Measurements from ENCODE around the gene HSD17B2.

Gene HSD17B2

DNA sequence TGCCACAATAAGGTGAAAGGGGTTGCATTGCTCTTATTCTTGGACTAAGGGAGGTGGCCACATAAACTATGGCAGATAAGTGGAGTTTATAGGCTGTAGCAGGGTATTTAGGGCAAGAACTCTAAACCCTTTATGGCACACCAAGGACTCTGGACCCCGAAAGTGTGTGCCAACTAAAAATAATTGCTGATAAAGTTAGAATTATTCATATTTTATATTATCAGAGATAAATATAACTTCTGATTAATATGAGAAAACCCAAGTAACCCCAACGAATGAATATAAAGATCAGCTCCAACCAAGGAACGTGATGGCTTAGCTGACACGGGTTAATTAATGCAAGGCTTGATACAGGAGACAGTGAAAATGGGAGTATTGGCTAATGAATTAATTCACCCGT lies 15.0 kb upstream of the HSD17B2 start:
- no peak for DNase-seq

GRCh38 chr16:82023206-82023605 lies 11.8 kb upstream of the HSD17B2 start:
- no peak for DNase-seq

DNA sequence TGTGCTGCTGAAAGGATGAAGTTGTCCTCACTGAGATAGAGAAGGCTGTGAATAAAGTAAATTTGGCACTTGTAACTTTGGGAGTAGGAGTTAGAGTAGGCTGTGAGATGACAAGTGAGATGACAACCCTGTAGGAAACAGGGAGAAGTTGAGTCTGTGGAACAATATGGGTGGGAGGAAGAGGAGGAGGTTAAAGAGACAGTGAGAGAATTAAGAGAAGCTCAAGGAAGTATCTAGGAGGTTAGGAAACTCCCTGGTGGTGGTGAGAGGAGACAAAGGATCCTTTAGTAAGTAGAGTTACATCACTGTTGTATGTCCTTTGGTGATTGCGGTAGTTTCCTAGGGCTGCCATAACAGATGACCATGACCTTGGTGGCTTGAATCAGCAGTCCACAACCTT lies 10.7 kb upstream of the HSD17B2 start:
- DNase-seq, result no peak

- DNase-seq, result no peak
These were observed 10.2 kb upstream of the HSD17B2 start for GRCh38 chr16:82024883-82025282.

DNA sequence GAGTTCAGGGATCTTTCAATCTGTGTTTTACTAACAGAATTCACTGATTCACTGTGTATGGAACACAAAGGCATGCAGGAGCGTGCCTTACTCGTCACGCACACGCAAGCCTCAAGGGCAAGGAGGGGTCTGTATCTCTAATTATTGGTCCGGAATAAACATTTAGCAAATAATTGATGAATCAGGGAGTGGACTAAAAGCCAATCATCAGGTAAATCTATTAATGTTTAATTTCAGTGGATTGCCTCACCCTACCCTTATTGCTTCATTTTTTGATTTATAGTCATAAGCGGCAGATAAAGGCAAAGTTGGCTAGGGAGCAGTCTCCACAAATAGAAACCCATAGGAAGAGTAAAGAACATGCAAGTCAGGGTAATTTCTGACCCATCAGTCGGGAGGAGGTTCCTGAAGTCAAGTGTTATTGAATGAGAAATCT lies 7.4 kb upstream of the HSD17B2 start:
- no peak for DNase-seq

DNA sequence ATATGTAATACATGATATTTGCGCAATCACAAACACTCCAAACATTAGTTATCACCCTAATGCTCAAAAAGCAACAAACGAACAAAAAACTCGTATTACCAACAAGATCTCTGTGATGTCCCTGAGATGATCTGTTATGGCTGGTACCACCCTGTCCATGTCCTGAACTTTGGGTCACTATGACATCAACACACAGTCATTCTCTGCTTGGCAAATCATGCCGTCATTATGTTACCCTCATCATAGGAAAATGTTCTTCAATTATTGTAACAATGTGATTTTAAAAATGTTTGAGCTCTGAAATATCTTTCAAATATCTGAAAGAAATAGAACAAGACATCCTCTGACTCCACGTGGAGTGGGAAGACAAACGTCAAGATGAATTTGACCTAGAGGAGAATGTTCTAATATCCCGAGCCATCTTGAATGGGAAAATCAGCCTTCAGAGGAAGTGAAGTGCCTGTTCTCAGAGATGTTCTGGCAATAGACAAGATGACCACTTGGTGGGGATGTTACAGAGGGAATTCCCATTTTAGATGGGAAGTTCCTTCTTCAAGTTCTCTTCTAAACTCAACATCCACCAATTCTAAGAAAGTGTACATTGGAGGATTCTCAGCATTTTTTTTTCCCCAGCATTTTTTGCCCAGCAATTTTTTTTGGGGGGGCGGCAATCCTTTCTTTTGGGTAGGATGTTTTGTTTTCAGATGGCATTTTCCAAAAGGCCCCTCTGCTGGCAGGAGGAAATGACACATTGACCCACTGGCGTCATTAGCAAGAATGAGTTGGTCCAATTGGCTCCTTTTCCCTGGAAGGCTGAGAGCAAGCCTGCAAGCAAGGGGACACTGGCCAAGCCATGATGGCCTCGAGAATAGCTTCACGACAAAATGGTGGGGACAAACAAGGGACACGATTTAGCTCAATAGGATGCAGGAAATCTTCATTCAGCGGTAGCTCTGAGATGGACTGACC lies 3.7 kb upstream of the HSD17B2 start:
- DNase-seq, result no peak

- DNase-seq, result no peak
These were observed 2.0 kb upstream of the HSD17B2 start for GRCh38 chr16:82033006-82033405.

GRCh38 chr16:82033683-82034300 lies 1.3 kb upstream of the HSD17B2 start:
- DNase-seq, result no peak

DNA sequence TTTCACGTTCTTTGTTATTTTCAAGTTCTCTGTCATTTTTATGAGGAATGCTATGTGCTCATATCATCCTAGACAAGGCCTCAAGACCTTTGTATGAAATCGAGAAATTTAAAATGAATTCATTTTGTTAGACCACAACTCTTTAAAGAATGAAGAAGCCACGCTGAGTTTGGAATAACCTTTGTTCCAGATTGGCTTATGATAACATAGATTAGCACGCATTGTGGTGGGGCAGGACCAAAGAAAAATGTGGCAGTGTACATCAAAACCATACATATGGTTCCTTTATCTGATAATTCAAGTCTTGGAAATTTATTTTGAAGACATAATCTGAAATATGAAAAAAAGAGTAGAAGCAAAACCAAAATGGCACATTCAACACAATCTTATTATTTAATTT lies 2.2 kb downstream of the HSD17B2 start:
- DNase-seq, result no peak

DNA sequence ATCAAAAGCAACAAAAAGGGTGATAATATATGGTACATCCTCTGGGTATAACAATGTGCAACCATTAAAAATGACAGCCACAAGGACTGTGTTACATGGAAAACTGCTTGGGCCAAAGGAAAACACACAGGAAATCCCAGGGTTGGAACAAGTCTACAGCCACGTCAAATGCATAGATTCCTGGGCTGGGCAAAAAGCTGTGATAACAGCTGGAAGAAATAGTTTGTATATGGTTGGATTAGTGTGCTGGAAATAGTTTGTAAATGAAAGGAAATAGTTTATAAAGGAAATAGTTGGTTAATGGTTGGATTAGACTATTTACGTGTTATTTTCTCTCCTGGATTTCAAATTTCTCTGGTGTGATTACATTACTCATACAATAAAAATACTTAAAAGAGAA lies 2.6 kb downstream of the HSD17B2 start:
- DNase-seq, result no peak

- no peak for DNase-seq
These were observed 5.2 kb downstream of the HSD17B2 start for GRCh38 chr16:82040296-82040695.

- DNase-seq, result no peak
These were observed 6.5 kb downstream of the HSD17B2 start for GRCh38 chr16:82041542-82041941.

DNA sequence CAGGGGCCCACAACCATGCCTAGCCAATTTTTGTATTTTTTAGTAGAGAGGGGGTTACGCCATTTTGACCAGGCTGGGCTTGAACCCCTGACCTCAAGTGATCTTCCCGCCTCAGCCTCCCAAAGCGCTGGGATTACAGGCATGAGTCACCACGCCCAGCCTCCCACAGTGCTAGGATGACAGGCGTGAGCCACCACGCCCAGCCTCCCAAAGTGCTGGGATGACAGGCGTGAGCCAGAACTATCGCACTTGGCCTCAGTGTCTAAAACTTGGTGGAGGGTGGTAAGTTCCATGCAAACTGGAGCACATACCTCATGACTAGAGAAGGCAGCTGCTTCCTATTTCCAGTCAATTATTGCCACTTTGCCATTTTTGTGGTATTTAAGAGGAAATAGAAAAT lies 7.1 kb downstream of the HSD17B2 start:
- DNase-seq, result no peak

DNA sequence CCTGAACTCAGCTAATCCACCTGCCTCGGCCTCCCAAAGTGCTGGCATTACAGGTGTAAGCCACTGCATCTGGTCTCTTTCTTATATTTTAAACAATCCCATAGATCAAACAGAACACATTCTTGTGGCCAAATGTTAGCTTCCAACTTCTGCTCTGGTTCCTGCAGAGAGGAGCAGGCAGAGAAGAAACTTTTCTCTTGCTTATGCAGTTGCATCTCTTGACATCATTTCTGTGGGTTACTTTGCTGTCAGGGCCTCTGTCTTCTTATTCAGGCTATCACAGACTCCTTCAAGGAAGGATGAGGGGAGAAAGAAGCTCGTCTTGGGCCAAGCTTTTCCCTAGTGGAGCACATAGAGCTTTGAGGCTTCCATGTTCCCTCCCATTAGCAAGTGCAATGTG lies 7.8 kb downstream of the HSD17B2 start:
- no peak for DNase-seq

DNA sequence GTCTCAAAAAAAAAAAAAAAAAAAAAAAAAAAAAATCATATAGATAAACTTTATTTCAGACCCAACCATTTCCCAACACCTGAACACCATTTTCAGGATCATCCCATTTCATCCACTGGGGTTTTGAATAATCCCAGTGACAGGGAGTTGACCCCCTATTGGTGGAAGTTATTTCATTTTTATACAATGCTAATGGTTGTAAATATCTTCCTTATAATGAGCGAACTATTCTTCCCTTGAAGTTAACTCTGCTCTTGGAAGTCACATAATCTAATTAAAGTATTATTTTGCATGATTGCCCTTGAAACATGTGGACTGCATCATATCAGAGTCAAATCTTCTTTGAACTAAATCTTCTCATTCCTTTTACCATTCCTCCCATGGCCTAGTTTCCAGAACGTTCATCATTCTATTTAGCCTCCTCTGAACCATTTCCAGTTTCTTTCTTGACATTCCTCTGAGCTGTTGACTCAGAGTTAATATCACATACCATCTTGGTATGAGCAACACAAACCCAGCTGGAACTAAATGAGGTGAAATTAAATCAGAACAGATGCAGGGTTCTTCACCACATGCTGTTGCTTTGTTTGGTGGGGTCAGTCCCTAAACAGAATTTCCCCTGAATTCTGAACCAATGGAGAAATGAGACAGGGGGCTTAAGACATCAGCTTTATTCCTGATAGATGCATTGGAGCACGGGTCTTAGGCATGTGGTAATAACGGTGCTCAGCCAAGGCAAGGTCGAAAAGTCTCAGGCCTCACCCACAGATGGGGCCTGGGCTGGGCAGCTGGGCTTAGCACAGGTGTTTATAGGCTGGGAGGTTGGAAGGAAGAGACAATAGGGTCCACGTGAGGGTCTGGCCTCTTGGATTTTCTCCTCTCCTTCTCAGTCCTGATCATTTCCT lies 8.9 kb downstream of the HSD17B2 start:
- no peak for DNase-seq

DNA sequence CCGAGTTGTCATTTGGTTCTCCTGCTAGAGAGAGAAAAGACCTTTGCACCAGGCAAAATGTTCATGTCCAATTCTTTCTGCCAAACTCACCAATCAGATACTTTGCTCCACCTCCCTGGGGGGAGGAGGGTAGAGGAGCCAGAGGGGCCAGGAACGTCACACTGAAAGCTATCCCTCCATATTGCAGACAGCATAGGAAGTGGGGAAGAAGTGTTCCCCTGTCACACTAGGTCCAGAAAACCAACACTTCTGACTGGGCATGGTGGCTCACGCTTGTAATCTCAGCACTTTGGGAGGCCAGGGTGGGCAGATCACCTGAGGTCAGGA lies 9.5 kb downstream of the HSD17B2 start:
- DNase-seq, result no peak

DNA sequence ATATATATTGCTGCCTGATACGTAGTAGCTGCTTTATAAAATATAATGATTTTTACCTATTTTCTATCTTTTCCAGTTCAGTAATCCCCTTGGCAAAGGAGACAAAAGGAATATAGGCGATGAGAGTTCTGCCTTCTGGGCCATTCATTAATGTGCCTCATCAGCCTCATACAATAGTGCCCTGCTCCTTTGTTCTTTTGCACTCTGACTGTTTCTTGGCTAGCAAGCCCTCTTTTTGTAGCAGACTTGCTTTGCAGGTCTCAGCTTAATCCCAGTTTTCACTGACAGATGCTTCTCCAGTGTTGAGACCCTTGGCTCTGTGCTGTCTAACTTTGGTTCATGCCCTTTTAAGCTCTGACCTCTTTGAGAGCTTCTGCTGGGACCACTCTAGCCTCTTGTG lies 10.4 kb downstream of the HSD17B2 start:
- DNase-seq, result no peak

- no peak for DNase-seq
These were observed 11.5 kb downstream of the HSD17B2 start for GRCh38 chr16:82046541-82046940.

DNA sequence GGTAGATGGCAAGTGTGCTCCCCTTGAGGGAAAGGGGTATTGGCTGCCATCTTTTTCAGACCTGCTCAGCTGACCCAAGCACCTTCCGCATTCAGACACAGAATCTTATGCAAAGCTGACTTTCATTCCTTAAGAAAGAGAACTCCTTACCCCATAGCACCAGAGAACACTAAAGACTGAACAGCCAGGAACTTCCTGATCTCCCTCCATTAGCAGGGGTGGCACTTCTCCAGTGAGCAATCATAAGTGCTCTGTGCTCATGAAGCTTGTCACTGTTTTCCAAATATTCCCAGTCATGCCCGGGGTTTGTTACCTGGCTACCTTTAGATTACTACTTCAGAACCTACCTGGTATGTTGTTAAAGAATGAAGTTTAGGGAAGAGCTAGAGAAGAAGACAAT lies 11.9 kb downstream of the HSD17B2 start:
- DNase-seq, result no peak

- DNase-seq, result no peak
These were observed 12.3 kb downstream of the HSD17B2 start for GRCh38 chr16:82047374-82047773.

GRCh38 chr16:82047787-82048186 lies 12.7 kb downstream of the HSD17B2 start:
- DNase-seq, result no peak

DNA sequence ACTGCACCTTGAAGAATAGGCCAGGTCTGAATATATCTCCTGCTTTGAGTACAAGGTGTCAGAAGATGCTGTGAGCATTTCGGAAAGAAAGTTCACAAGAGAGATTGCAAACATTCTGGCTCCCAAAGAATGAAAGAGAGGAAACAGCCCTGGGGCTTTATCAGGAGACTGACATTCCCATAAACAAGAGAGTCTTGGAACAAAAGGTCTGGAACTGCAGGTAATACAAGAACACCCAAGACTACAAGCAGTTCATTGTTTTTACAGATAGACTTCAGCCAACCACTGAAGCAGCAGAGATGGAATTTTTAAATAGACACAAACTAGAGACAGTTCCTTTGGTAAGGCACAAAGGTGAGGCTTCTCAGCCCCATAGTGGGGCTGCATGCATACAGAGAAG lies 14.4 kb downstream of the HSD17B2 start:
- no peak for DNase-seq

- no peak for DNase-seq
These were observed 15.5 kb downstream of the HSD17B2 start for GRCh38 chr16:82050506-82050905.

All from right forelimb (tissue), 1 donor.